Tibial artery (tissue), 4 donors: ENCODE data around the gene BMP6.
"Not testable (repeated sequence)": the region's sequence is repeated elsewhere in the genome, so short reads cannot be mapped to it uniquely, and the experiment has no call there.

Experiments
- DNase-seq, 2 donors: peaks; one replicate each; pipeline ENCODE4 v3.0.0-alpha.2; 2019
- H3K27ac ChIP-seq, 2 donors: fragments of 200-600 bp; sonication (generic) in 1 of 2; 1 replicate in 1 of 2; 2 replicates in 1 of 2; pipeline ENCODE4 v1.5.1; 2018 to 2019; ENCODE audit warnings: mild to moderate bottlenecking in 1 of 2
- H3K27me3 ChIP-seq, 2 donors: fragments of 200-600 bp; sonication (generic) in 1 of 2; one replicate each; pipeline versions ENCODE4 v1.5.1 to v1.6.0; 2016 to 2019
- H3K36me3 ChIP-seq, 3 donors: fragments of 200-600 bp; sonication (generic) in 2 of 3; one replicate each; pipeline ENCODE4 v1.5.1; 2016 to 2019; ENCODE audit warnings: mild to moderate bottlenecking in 2 of 3
- H3K4me1 ChIP-seq, 4 donors: fragments of 200-600 bp; sonication (generic) in 2 of 4; 1 replicate in 3 of 4; 2 replicates in 1 of 4; pipeline ENCODE4 v1.5.1; 2016 to 2019
- H3K4me3 ChIP-seq, 2 donors: fragments of 200-600 bp; sonication (generic) in 1 of 2; 1 replicate in 1 of 2; 2 replicates in 1 of 2; pipeline ENCODE4 v1.5.1; 2018 to 2019; ENCODE audit warnings: mild to moderate bottlenecking in 2 of 2
- H3K9me3 ChIP-seq, 3 donors: fragments of 200-600 bp; sonication (generic) in 1 of 3; one replicate each; pipeline ENCODE4 v1.5.1; 2016 to 2019
- CTCF ChIP-seq, 2 experiments: fragments of 200-600 bp in 1 of 2; fragments of 450-650 bp in 1 of 2; IDR thresholded peaks; one replicate each; pipeline ENCODE4 v1.5.1; 2017 to 2019; ENCODE audit warnings: antibody characterized with exemption in 2 of 2, mild to moderate bottlenecking in 1 of 2, moderate library complexity in 1 of 2
- intact Hi-C: fragments of 100-400 bp; cut with DNase I; formaldehyde crosslinking; loops from one replicate; pipeline ENCODE4 v1.15.0; 2023; ENCODE audit warnings: low total_unique reads

The BMP6 gene

GRCh38 chr6:7809346-7809745 is 83.4 kb downstream of the BMP6 start:
- no peaks in the 10 kb centered on the region for H3K9me3 ChIP-seq
- H3K4me3 ChIP-seq, result no peak overlapping the region
- H3K4me1 ChIP-seq, result no peaks in the 10 kb centered on the region
- no peaks in the 10 kb centered on the region for H3K36me3 ChIP-seq
- no peak for TF ChIP-seq CTCF (IDR thresholded peaks at IDR 0.05)
- no peaks in the 10 kb centered on the region for H3K27me3 ChIP-seq
- DNase-seq, result no peak
- intact Hi-C loops, result no loop called here
- H3K27ac ChIP-seq, result no peak overlapping the region

- intact Hi-C loops, result no loop called here
- no peaks in the 10 kb centered on the region for H3K36me3 ChIP-seq
- peaks cover 0 to 5% (median 0%) of the 10 kb centered on the region in 4 donors for H3K4me1 ChIP-seq
- no peak overlapping the region for H3K4me3 ChIP-seq
- TF ChIP-seq CTCF (IDR thresholded peaks at IDR 0.05), result no peak
- DNase-seq, result no peak
- no peak overlapping the region for H3K27ac ChIP-seq
- H3K27me3 ChIP-seq, result no peaks in the 10 kb centered on the region
- no peaks in the 10 kb centered on the region for H3K9me3 ChIP-seq
Observed at GRCh38 chr6:7811441-7811840, 85.5 kb downstream of the BMP6 start.

GRCh38 chr6:7812623-7813022 is 86.7 kb downstream of the BMP6 start:
- no peak overlapping the region for H3K27ac ChIP-seq
- no peak for TF ChIP-seq CTCF (IDR thresholded peaks at IDR 0.05)
- DNase-seq, result no peak
- H3K27me3 ChIP-seq, result no peaks in the 10 kb centered on the region
- no peaks in the 10 kb centered on the region for H3K9me3 ChIP-seq
- no peak overlapping the region for H3K4me3 ChIP-seq
- intact Hi-C loops, result no loop called here
- H3K36me3 ChIP-seq, result no peaks in the 10 kb centered on the region
- H3K4me1 ChIP-seq, result peaks cover 0 to 5% (median 0%) of the 10 kb centered on the region in 4 donors

GRCh38 chr6:7813193-7813592 is 87.3 kb downstream of the BMP6 start:
- no peak overlapping the region for H3K27ac ChIP-seq
- H3K4me3 ChIP-seq, result no peak overlapping the region
- no peaks in the 10 kb centered on the region for H3K9me3 ChIP-seq
- no peak for DNase-seq
- intact Hi-C loops, result no loop called here
- H3K36me3 ChIP-seq, result no peaks in the 10 kb centered on the region
- H3K27me3 ChIP-seq, result no peaks in the 10 kb centered on the region
- TF ChIP-seq CTCF (IDR thresholded peaks at IDR 0.05), result no peak
- H3K4me1 ChIP-seq, result peaks cover 0 to 5% (median 0%) of the 10 kb centered on the region in 4 donors

GRCh38 chr6:7813704-7814103 is 87.8 kb downstream of the BMP6 start:
- Histone ChIP-seq H3K36me3 (no peaks in the 10 kb centered on the region), H3K9me3 (no peaks in the 10 kb centered on the region), H3K27ac (no peak overlapping the region), H3K27me3 (no peaks in the 10 kb centered on the region), H3K4me1 (peaks cover 0 to 5% (median 0%) of the 10 kb centered on the region in 4 donors), H3K4me3 (no peak overlapping the region)
- TF ChIP-seq CTCF (IDR thresholded peaks at IDR 0.05), result no peak
- DNase-seq, result no peak
- intact Hi-C loops, result no loop called here

- Histone ChIP-seq H3K36me3 (no peaks in the 10 kb centered on the region), H3K27me3 (no peaks in the 10 kb centered on the region), H3K9me3 (no peaks in the 10 kb centered on the region), H3K4me1 (peaks cover 0 to 5% (median 0%) of the 10 kb centered on the region in 4 donors), H3K4me3 (no peak overlapping the region), H3K27ac (no peak overlapping the region)
- TF ChIP-seq CTCF (IDR thresholded peaks at IDR 0.05), result no peak
- intact Hi-C loops, result no loop called here
- no peak for DNase-seq
Observed at GRCh38 chr6:7815716-7816115, 89.8 kb downstream of the BMP6 start.

GRCh38 chr6:7817184-7817583 is 91.3 kb downstream of the BMP6 start:
- H3K9me3 ChIP-seq, H3K36me3 ChIP-seq, H3K4me3 ChIP-seq, DNase-seq, intact Hi-C loops, H3K27me3 ChIP-seq, H3K4me1 ChIP-seq, H3K27ac ChIP-seq: not testable (repeated sequence)
